ENCODE data around the gene C3orf20.
"Not testable (repeated sequence)": the region's sequence is repeated elsewhere in the genome, so short reads cannot be mapped to it uniquely, and the experiment has no call there.

The C3orf20 gene

DNA sequence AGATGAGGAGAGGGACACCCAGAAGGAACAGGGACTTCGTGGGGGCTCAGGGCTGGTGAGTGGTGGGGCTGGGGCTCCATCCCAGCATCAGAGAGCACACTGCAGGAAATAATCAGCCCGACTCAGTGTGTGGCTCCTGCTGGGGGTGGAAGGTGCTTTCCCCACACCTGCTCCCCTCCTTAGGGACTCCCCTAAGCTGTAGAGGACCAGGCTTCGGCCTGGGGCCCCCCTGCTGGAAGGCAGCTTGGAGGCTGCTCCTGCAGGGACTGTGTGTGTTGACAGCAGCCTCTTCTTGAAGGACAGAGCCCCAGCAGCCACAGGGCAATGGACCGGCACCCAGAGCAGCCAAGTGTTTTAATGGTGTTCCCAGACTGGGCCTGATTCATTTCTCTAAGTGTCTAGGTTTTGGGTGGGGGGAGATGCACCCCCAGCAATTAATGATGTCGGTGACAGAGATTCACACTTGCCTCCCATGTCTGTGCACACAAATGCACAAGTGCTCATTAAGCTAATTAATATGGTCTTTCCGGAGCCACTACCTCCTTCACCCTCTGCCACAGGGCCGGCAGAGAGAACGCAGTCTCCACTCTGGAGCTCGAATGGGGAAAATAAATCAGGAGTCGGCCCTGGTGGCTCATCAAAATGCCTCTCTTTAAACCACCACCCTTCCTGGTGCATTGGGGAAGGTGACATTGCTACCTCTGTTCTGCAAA, 126.9 kb downstream of the C3orf20 start:
- DNase-seq, result no peak

DNA sequence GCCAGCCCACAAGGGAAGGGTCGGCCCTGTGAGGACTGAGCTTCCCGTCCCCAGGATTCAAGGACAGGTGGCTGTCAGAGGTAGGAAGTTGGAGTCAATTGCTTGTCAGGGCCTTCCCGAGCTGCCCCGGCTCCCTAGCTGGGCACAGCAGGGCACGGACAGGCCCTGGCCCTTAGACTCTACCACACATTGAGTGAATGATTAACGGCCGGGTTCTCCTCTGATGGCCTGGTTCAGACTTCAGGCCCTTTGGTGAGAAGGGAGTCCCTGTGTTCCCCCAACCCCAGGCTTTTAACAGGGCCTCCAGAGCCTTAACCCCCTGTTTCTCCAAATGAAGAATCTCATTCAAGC, 127.4 kb downstream of the C3orf20 start:
- DNase-seq, result no peak

DNA sequence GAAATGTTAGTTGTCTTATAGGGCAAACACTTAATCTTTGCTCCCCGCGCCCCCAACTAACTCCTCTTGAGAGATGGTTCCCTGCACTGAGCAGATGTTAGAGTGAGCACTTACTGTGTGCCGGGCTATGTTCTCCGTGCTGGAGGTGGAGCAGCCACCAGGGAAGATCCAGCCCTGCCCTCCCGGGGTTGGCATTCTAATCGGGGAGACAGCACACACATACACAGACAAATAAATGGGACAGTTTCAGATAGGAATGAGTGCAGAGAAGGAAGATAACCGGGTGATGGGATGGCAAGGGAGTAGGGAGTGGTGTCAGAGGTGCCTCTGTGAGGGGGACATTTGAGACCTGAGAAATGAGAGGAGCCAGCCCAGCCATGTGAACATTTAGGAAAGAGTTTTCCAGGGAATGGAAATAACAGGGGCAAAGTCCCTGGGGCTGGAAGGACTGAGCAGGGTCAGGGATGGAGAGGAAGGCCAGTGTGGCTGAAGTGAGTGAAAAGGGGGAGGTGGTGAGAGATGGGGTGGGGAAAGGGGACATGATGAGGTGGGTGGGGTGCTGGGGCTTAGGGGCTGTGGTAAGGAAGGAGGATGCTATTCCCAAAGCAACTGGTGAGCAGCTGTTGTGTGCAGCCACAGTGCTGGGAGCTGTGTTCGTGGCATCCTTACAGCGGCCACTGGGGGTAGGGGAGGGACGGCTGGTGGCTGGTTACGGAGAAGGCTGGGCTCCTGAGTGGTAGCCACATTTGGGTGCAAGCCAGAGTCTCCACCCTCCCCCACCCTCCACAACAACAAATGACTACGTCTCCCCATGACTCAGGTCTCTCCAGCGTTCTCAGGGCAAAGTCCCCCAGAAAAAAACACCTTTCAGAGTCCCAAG, 128.4 kb downstream of the C3orf20 start:
- no peak for DNase-seq

DNA sequence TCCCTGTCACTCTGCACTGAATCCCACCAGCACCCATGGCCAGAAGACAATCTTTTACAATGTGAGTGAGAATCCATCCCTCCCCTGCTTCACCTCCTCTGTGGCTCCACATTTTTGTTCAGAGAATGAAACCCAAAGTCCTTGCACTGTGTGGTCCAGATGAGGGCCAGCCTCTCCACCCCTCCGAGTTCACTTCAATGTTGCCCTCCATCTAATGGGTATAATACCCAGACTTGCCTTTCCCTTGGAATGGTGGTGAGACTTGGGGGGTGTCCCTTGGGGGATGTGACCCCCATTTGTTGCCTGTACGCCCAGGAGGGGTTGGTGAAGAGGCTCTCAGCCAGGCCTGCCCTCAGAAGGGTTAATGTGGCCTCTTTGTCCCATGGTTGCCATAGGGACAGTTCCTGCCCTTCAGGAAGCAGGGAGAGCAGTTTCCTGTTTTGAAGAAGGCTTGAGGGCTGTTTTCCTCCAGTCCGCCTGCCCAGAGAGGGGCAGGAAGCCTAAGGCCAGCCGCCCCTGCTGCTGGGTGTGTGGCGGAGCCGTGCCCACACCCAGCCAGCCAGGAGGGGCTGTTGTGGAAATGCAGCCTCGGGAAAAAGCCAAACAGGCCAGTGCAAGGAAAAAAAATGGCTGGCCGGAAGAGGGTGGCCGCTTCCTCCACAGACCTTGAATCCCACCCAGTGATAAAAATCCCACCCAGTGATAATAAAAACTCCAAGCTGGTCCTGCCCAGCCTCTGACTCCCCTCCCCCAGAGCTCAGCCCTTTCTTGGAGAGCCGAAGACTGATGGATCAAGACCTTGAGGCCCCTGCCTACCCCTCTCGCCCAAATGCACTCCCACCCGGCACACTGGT, 129.3 kb downstream of the C3orf20 start:
- DNase-seq, result no peak

- DNase-seq, result no peak
Observed at GRCh38 chr3:14804835-14805780, 130.2 kb downstream of the C3orf20 start.

DNA sequence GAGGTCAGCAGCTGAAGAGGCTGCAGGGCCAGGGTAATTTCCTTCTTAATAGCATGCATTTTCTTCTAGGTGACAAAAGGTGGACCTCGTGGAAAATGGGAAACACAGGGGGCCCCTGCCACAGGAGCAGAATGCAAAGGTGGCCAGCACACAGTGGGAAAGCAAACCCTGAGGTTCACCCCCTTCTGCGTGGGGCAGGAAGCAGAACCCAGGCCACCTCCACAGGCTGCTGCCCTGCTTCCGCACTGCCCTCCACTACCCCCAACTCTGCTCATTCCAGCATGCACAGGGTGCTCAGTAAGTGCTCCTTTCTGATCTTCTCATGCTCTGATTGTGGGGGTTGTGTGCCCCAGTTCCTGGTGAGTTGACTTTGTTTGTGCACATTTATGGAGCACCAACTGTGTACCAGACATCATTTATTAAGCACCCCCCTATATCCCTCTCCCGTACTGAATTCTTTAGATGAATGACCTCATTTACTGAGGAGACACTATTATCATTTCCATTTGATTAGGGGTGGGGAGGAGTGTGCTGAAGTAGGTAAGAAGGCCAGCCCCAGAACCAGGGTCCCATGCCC, 131.1 kb downstream of the C3orf20 start:
- no peak for DNase-seq

DNA sequence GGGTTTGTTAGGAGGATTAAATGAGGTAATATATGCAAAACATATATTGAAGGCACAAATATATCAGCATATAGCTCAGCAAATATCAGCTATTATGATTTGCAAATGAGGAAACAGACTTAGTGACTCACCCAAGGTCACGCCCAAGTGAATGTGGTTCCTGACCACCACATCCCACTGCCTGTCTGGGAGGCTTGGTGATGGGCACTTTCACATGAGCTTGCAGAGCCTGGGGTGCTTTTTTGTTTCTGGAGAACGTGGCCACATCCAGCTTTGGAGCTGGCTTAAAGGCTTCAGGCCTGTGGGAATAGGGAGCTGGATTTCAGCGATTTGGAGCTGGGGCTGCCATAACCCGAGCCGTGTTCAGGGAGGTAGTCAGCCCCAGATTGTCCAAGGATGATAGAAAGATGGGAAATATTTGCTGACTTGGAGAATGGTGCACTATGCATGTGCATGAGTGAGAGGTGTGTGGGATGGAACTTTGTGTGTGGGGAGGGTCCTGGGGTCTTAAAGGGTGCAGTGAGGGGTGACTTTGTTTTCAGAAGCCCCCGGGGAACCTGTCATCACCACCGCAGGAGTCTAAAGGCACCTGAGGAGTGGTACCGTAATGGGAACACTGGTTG, 131.8 kb downstream of the C3orf20 start:
- DNase-seq, result no peak

DNA sequence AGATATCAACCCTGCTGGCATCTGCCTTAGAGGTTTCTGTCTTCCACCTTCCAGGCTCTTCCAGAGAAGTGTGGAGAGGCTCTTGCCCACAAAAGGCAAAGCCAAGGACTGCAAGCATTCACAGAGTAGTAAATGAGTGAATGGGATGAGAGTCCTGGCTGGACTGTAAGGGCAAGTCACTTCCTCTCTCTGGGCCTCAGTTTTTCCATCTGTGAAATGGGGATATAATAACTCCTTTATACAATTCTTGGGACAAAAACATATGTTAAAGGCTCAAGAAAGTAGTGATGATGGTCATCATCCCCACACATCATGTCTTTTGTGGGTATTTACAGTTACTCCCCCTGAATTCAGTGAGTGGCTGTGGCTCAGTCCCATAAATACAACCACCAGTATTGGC, 133.1 kb downstream of the C3orf20 start:
- DNase-seq, result no peak

DNA sequence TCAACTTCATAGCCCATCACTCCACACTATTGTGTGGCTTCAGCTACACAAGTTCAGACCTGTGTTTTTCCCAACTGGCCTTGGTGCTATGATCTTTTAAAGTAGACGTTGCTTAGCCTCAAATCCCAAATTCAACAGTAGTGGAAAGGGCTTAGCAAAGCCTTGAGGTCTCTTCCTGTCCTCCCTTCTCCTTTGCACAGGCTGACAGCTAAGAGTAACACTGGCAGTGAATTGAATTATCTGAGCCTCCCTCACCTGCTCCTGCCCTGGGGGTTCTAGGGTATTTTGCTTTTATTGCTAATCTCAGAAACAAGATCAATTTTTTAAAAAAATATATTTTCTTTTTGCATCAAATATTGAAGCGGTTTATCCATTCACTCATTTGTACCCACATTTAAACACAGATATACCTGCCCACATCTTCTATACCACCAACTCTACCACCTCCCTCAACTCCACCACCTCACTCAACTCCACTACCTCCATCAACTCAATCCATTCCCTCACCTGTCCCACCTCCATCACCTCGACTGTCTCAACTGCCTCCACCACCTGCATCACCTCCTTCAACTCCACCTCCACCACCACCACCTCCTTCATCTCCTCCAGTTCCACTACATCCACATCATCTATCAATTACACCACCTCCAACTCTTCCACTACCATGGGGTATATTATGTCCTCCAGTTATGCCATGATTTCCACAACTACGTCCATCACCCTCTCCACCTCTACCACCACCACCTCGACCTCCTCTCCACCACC, 133.7 kb downstream of the C3orf20 start:
- no peak for DNase-seq

DNA sequence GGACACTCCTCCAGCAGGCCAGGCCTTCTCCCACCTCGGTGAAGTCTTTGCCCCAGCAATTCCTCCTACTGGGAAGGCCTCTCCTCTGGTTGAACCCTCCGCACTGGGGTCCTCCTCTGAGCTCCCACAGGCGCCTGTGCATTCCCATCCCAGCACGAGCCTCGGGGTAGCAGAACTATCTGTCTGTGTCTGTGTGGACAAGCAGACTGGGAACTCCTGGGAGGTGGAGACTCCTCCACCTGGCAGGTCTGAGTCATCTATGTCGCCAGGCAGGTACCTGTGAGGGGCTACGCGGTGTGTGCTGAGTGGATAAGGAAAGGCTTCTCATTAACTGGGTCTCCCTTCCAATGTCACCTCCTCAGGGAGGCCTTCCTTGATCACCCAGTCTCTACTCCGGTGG, 134.7 kb downstream of the C3orf20 start:
- DNase-seq, result not testable (repeated sequence)

- DNase-seq, result no peak
Observed at GRCh38 chr3:14810070-14810791, 135.3 kb downstream of the C3orf20 start.

- DNase-seq, result no peak
Observed at GRCh38 chr3:14810801-14811661, 136.1 kb downstream of the C3orf20 start.

DNA sequence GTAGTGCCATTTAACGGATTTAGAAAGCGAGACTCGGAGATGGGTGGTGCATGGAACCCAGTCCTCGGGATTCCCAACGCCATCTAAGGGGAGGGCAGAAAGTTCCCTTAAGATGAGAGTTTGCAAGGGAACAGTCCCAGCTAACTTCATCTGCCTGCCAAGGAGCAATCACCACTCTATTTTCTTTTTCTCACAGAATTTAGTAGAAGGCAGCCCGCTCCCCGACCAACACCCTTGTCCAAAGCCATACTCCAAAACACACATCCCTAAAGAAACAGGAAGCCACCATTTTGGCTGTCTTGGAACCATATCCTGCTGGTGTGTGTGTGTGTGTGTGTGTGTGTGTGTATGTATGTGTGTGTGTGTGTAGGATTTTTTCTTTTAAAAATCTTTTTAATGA, 136.7 kb downstream of the C3orf20 start:
- no peak for DNase-seq

- DNase-seq, result no peak
Observed at GRCh38 chr3:14812196-14812790, 137.4 kb downstream of the C3orf20 start.

DNA sequence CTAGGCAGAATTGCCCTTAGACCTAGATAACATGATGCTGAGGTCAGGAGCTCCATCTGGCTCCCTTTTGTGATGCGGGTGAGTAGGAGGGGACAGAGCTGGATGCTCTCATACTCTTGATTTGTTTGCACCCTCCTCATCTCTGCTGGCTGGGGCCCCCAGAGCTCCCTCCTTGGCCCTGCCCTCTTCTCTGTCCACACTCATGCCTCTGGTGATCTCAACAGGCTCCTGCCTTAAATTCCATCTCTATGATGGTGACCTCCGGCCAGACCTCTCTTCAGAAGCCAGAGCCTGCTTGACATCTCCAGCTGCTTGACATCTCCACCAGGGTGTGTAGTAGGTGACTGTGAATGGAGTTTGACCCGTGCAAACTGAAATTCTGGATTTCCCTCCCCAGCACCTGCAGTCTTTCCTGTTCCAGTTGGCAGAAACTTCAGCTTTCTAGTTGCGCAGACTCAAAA, 139.5 kb downstream of the C3orf20 start:
- no peak for DNase-seq

GRCh38 chr3:14816359-14816758, 141.4 kb downstream of the C3orf20 start:
- no peak for DNase-seq

DNA sequence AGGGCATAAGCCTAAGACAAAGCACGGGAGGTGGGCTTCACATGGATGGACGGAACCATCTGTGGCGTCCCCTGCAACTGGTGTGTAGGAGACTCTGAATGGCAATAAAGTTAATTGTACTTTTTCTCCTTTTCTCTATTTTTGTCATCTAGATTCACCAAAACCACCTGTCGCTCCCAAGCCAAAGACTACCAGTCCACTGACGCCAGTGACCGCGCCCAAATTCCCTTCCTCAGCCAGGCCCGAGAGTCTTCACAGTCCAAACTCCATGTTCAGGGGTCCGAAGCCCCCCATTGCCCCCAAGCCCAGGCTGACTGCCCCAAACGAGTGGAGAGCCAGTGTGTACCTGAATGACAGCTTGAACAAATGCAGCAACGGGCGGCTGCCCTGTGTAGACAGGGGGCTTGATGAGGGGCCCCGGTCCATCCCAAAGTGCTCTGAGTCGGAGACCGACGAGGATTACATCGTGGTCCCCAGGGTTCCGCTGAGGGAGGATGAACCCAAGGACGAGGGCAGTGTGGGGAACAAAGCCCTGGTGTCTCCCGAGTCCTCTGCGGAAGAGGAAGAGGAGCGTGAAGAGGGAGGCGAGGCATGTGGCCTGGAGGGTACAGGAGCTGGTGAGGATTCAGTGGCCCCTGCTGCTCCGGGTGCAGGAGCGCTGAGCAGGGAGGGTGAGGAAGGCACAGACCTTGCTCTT, 144.0 kb downstream of the C3orf20 start, which contains the start of gene FGD5:
Gene FGD5, plus strand, starts transcription at position 159 of the 697 bp plus-strand sequence. Its CDS starts 110 bp downstream, at position 269.
- DNase-seq, result no peak

DNA sequence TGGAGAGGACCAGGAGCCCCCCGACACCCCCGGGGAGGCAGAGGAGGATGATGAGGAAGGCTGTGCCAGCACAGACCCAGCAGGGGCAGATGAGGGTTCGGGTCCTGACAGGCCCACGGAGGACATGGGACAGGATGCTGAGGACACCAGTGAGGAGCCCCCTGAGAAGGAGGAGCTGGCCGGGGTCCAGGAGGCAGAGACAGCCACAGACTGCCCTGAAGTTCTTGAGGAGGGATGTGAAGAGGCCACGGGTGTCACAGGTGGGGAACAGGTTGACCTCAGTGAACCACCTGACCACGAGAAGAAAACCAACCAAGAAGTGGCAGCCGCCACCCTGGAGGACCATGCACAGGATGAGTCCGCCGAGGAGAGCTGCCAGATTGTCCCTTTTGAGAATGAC, 144.7 kb downstream of the C3orf20 start:
- DNase-seq, result no peak
